Epithelial cell of esophagus (primary cell): ENCODE results near the gene CLDN14.

Experiments
- DNase-seq: peaks from one replicate; pipeline ENCODE4 v3.0.0; 2010; ENCODE audit warnings: low read depth
- H3K4me3 ChIP-seq: 2 replicates; pipeline ENCODE4 v1.5.1; 2011; ENCODE audit warnings: mild to moderate bottlenecking, low read length, control low read depth
- CTCF ChIP-seq: IDR thresholded peaks from 2 replicates; pipeline ENCODE4 v1.5.1; 2011; ENCODE audit warnings: low read depth, mild to moderate bottlenecking, low read length, control low read depth, inconsistent platforms; ENCODE audit not compliant: insufficient read depth; ENCODE audit errors: missing control alignments

The CLDN14 gene

GRCh38 chr21:36411301-36411700 lies 68.6 kb downstream of the CLDN14 start:
- DNase-seq = no peak
- TF ChIP-seq CTCF = no peak
- H3K4me3 ChIP-seq = no peak overlapping the region
